SK-N-MC (cell line): ENCODE measurements around the gene AOAH.

Experiments used
- DNase-seq: peaks from one replicate; pipeline ENCODE4 v3.0.0-alpha.2; 2011; ENCODE audit warnings: low read depth, low spot score
- H3K27ac ChIP-seq: fragments of 200-600 bp; sonication (generic); 2 replicates; pipeline ENCODE4 v1.5.1; 2016; ENCODE audit warnings: mixed run types
- H3K36me3 ChIP-seq: fragments of 200-600 bp; sonication (generic); 2 replicates; pipeline ENCODE4 v1.6.1; 2017; ENCODE audit warnings: antibody characterized with exemption, low read length, mixed read lengths; ENCODE audit not compliant: insufficient read depth
- H3K4me3 ChIP-seq: fragments of 200-600 bp; sonication (generic); 2 replicates; pipeline ENCODE4 v1.5.1; 2016
- H3K9ac ChIP-seq: fragments of 200-600 bp; sonication (generic); 2 replicates; pipeline ENCODE4 v1.8.0; 2017; ENCODE audit warnings: mixed run types, mixed read lengths; ENCODE audit not compliant: insufficient read length
- H3K9me3 ChIP-seq: fragments of 200-600 bp; sonication (generic); 2 replicates; pipeline ENCODE4 v1.6.1; 2017; ENCODE audit warnings: low read depth, mild to moderate bottlenecking, antibody characterized with exemption, low read length, moderate library complexity, mixed read lengths
- EZH2 ChIP-seq: fragments of 200-600 bp; sonication (generic); IDR thresholded peaks from one replicate; pipeline ENCODE4 v1.6.1; 2017; ENCODE audit warnings: antibody characterized with exemption
- FOXP2 ChIP-seq: optimal IDR thresholded peaks from 2 replicates; pipeline ENCODE3; 2011; ENCODE audit warnings: mild to moderate bottlenecking, moderate library complexity; ENCODE audit not compliant: insufficient read depth; ENCODE audit errors: extremely low read length, control extremely low read depth
- POLR2AphosphoS5 ChIP-seq: IDR thresholded peaks from 2 replicates; pipeline ENCODE4 v1.6.1; 2012; ENCODE audit warnings: mild to moderate bottlenecking, low read depth, low read length, borderline replicate concordance

The AOAH gene, protein sequence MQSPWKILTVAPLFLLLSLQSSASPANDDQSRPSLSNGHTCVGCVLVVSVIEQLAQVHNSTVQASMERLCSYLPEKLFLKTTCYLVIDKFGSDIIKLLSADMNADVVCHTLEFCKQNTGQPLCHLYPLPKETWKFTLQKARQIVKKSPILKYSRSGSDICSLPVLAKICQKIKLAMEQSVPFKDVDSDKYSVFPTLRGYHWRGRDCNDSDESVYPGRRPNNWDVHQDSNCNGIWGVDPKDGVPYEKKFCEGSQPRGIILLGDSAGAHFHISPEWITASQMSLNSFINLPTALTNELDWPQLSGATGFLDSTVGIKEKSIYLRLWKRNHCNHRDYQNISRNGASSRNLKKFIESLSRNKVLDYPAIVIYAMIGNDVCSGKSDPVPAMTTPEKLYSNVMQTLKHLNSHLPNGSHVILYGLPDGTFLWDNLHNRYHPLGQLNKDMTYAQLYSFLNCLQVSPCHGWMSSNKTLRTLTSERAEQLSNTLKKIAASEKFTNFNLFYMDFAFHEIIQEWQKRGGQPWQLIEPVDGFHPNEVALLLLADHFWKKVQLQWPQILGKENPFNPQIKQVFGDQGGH

DNA sequence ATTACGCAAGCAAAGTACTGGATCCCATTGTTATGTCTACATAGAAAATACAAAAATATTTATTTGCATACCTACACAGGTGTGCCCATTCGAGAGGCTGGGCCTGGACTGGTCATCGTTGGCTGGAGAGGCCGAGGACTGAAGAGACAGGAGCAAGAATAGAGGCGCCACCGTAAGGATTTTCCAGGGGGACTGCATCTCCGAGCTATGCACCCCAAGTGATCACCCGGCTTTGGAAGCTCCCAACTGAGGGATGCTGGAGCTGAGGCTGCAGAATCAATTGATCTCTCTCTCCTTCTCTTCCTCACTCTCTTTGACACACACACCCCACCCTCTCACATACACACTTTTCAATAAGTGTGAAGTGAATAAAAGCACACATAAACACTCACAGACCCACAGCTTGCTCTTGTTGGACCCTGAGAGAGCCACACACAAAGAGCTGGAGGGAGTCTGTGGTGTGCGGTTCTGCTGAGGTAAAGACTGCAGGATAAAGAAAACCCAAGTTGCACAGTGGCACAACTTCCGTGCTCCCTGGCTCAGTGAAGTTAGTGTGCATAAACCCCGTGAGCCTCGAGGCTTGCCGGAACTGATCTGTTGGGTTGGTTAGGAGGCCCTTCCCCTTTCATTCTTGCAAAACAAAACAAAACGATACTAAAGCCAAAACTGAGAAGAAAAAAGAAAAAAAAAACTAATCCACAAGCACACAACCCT, at the start of gene AOAH:
Gene AOAH, minus strand, starts transcription at position 544 of the 714 bp plus-strand sequence. Its CDS starts 346 bp downstream, at position 198.
- H3K36me3 ChIP-seq, result no peaks in the 10 kb centered on the region
- TF ChIP-seq FOXP2 (no peak), EZH2 (no peak), POLR2AphosphoS5 (no peak)
- H3K9me3 ChIP-seq, result no peaks in the 10 kb centered on the region
- H3K9ac ChIP-seq, result no peak within 1 kb of the TSS
- DNase-seq, result no peak
- no peak within 1 kb of the TSS for H3K4me3 ChIP-seq
- no peak within 1 kb of the TSS for H3K27ac ChIP-seq

DNA sequence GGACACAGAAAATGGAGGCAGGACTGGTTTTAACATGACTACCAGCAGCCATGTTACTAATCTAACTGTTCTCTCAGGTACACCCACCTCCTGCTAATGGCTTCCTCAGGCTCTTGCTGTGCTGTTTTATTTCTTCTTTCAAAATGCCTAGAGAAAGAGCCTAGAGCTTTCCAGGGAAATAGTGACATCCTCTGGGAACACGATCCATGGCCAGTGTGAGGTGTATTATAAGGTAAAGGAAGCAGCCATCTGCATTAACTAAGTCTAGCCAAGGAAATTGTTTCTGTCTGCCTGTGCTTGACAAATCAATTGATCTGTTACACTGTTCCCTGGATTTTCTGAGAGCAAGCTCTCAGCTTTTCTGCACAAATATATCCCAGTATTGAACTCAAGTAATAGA, 42.2 kb upstream of the AOAH start:
- Histone ChIP-seq H3K4me3 (no peak overlapping the region), H3K27ac (no peak overlapping the region), H3K36me3 (no peaks in the 10 kb centered on the region), H3K9me3 (no peaks in the 10 kb centered on the region), H3K9ac (no peak overlapping the region)
- TF ChIP-seq POLR2AphosphoS5 (no peak), EZH2 (no peak), FOXP2 (no peak)
- DNase-seq, result no peak

DNA sequence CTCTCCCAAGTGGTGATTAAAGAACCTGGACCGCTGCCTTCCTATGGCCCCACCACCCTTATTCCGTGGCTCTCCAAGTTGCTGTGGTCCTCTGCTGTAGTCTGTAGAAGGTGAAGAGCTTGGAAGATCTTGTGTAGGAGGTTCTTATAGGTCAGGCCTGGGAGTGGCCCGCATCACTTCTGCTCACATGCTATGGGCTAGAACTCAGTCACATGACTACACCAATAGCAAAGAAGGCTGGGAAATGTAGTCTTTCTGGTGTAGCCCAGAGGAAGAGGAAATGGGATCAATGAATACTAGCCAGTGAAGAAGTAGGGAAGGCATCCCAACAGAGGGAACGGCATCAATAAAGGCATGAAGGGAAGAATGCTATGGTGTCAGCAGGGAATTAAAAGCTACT, 41.3 kb upstream of the AOAH start:
- no peaks in the 10 kb centered on the region for H3K36me3 ChIP-seq
- DNase-seq, result no peak
- no peaks in the 10 kb centered on the region for H3K9me3 ChIP-seq

DNA sequence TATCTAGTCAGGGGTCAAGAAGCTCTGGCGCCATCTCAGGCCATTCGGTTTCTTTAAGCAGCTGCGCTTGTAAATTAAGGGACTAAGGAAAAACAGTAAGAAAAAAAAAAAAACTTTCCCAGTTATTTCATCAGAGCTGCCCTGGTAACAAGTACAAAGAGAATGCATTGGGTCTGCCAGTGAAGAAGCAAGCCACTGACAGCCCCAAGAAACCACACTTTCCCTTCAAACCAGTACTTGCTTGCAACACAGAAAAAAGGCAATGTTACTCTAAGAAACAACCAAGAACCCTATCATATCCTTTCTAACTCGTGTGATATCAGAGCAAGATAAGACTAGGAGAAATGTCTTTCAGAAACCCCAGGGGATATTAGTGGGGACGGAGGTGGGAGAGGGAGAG, 40.6 kb upstream of the AOAH start:
- H3K9ac ChIP-seq, result no peak overlapping the region
- no peak overlapping the region for H3K27ac ChIP-seq
- DNase-seq, result no peak
- no peak for TF ChIP-seq FOXP2
- TF ChIP-seq EZH2, result no peak
- TF ChIP-seq POLR2AphosphoS5, result no peak
- no peaks in the 10 kb centered on the region for H3K9me3 ChIP-seq
- no peak overlapping the region for H3K4me3 ChIP-seq
- H3K36me3 ChIP-seq, result no peaks in the 10 kb centered on the region

More for the DNA sequence above, 41.3 kb upstream of the AOAH start:
- no peak overlapping the region for H3K4me3 ChIP-seq
- no peak overlapping the region for H3K9ac ChIP-seq
- H3K27ac ChIP-seq, result no peak overlapping the region
- no peak for TF ChIP-seq EZH2
- no peak for TF ChIP-seq POLR2AphosphoS5
- no peak for TF ChIP-seq FOXP2

DNA sequence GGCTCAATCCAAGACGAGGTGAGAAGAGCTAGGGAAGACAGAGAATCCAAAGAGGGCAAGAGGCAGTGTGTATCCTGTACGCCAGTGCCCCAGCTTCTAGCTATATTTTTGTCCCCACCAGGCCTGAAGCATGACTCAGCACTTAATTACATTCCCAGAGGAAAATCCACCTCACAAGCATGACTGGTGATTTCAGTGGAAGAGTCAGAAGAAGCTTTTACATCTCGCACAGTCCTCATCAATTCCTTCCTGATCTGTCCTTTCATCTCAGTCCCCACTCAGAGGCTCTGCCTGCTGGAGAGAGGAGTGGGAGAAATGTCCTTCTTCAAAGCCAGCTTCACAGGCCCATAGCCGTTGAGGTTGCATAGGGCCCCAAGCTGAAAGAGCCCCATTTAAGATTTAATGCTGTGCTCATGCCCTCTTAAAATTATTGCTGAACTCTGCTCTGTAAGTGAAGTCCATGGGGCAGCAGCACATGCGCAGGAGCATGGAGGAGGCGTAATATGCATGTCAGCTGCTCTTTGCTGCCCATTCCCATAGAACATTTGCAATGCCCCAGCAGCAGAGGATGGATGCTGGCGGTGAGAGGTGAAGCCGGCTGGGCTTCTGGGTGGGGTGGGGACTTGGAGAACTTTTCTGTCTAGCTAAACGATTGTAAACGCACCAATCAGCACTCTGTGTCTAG, 39.0 kb upstream of the AOAH start:
- no peak for DNase-seq
- TF ChIP-seq FOXP2 (no peak), EZH2 (no peak), POLR2AphosphoS5 (no peak)
- H3K27ac ChIP-seq, result no peak overlapping the region
- H3K4me3 ChIP-seq, result no peak overlapping the region
- no peak overlapping the region for H3K9ac ChIP-seq
- H3K36me3 ChIP-seq, result no peaks in the 10 kb centered on the region
- no peaks in the 10 kb centered on the region for H3K9me3 ChIP-seq

DNA sequence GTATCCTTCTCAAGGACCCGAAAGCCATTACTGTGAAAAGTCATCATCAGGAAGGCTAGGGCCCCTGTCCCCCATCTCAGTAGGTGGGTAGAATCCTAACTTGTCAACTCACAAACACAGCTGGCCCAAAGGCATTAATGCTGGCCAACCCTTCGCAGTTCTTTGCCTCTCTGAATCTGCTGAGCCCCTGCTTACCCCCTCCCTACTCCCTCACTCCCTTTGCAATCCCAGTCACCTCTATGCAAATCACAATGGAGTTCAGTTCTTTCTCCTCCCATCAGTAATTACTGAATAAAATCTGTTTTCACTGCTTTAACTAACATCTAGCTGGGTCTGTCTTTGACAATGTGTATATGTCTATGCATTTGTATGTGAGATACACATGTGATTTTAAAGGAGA, 38.1 kb upstream of the AOAH start:
- Histone ChIP-seq H3K36me3 (no peaks in the 10 kb centered on the region), H3K4me3 (no peak overlapping the region), H3K9ac (no peak overlapping the region), H3K9me3 (no peaks in the 10 kb centered on the region), H3K27ac (no peak overlapping the region)
- TF ChIP-seq EZH2 (no peak), FOXP2 (no peak), POLR2AphosphoS5 (no peak)
- no peak for DNase-seq

DNA sequence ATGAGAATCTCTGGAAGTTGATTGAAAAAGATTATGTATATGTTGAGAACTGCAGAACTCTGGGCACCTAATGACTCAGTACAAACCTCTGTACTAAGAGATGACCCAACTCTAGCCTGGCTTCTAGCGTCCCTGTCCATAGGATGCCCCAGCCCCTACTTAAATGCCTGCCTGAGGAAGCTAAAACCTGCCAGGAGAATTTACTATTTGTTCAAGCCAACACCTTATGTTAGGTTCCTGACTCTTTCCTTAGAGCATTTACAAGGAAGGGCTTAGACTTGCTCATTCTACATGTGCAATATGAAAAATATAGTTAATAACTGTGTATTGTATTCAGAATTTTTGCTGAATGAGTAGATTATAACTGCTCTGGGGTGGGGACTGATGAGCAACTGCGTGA, 37.5 kb upstream of the AOAH start:
- H3K9ac ChIP-seq, result no peak overlapping the region
- H3K4me3 ChIP-seq, result no peak overlapping the region
- DNase-seq, result no peak
- no peaks in the 10 kb centered on the region for H3K36me3 ChIP-seq
- no peaks in the 10 kb centered on the region for H3K9me3 ChIP-seq
- H3K27ac ChIP-seq, result no peak overlapping the region
- TF ChIP-seq POLR2AphosphoS5, result no peak
- no peak for TF ChIP-seq EZH2
- no peak for TF ChIP-seq FOXP2
